ENCODE measurements around the gene SLIT1.

The SLIT1 gene

GRCh38 chr10:97127509-97127908 is 58.2 kb downstream of the SLIT1 start:
- no peaks in the 10 kb centered on the region; the same call in 1 of the 2 replicates for H3K27me3 ChIP-seq
- H3K4me1 ChIP-seq, result peaks cover 71% of the 10 kb centered on the region
- peak overlapping the region; percentile 91 for H3K4me2 ChIP-seq
- no peaks in the 10 kb centered on the region for H3K9me3 ChIP-seq
- TF ChIP-seq Cebpa-rat (IDR thresholded peaks at IDR 0.05), result no peak
- H3K4me3 ChIP-seq, result no peak overlapping the region
- H3K27ac ChIP-seq, result no peak overlapping the region
- H4K20me1 ChIP-seq, result 0 out of 2 replicates have a peak, but pooled peaks cover 14% of the 10 kb centered on the region
- no peak overlapping the region for H3K9ac ChIP-seq
- H3K36me3 ChIP-seq, result no peaks in the 10 kb centered on the region

GRCh38 chr10:97124211-97124610 is 61.5 kb downstream of the SLIT1 start:
- Histone ChIP-seq H3K4me2 (no peak overlapping the region), H3K9ac (no peak overlapping the region), H3K27ac (no peak overlapping the region), H4K20me1 (0 out of 2 replicates have a peak, but pooled peaks cover 7% of the 10 kb centered on the region), H3K9me3 (no peaks in the 10 kb centered on the region), H3K4me1 (peaks cover 41% of the 10 kb centered on the region), H3K4me3 (no peak overlapping the region), H3K36me3 (no peaks in the 10 kb centered on the region), H3K27me3 (no peaks in the 10 kb centered on the region; the same call in 1 of the 2 replicates)
- no peak for TF ChIP-seq Cebpa-rat (IDR thresholded peaks at IDR 0.05)

GRCh38 chr10:97123765-97124164 is 62.0 kb downstream of the SLIT1 start:
- Histone ChIP-seq H3K4me3 (no peak overlapping the region), H3K4me1 (peaks cover 41% of the 10 kb centered on the region), H3K9me3 (no peaks in the 10 kb centered on the region)

GRCh38 chr10:97121041-97121440 is 64.7 kb downstream of the SLIT1 start:
- Histone ChIP-seq H3K4me1 (peaks cover 33% of the 10 kb centered on the region), H3K27me3 (no peaks in the 10 kb centered on the region; the same call in 1 of the 2 replicates), H3K4me3 (no peak overlapping the region), H3K9me3 (no peaks in the 10 kb centered on the region), H3K36me3 (no peaks in the 10 kb centered on the region), H3K9ac (no peak overlapping the region), H3K27ac (no peak overlapping the region), H4K20me1 (no peaks in the 10 kb centered on the region), H3K4me2 (no peak overlapping the region)
- no peak for TF ChIP-seq Cebpa-rat (IDR thresholded peaks at IDR 0.05)

More at GRCh38 chr10:97123765-97124164, 62.0 kb downstream of the SLIT1 start:
- Histone ChIP-seq H3K27me3 (no peaks in the 10 kb centered on the region; the same call in 1 of the 2 replicates), H4K20me1 (0 out of 2 replicates have a peak, but pooled peaks cover 7% of the 10 kb centered on the region), H3K9ac (no peak overlapping the region), H3K4me2 (no peak overlapping the region), H3K27ac (no peak overlapping the region), H3K36me3 (no peaks in the 10 kb centered on the region)
- no peak for TF ChIP-seq Cebpa-rat (IDR thresholded peaks at IDR 0.05)

- Histone ChIP-seq H3K27me3 (no peaks in the 10 kb centered on the region; the same call in 1 of the 2 replicates), H3K9me3 (no peaks in the 10 kb centered on the region), H3K4me2 (no peak overlapping the region), H3K4me3 (no peak overlapping the region), H3K27ac (no peak overlapping the region), H3K36me3 (no peaks in the 10 kb centered on the region), H3K4me1 (peaks cover 34% of the 10 kb centered on the region), H3K9ac (no peak overlapping the region), H4K20me1 (no peaks in the 10 kb centered on the region)
- no peak for TF ChIP-seq Cebpa-rat (IDR thresholded peaks at IDR 0.05)
Measured at GRCh38 chr10:97120370-97120769, 65.4 kb downstream of the SLIT1 start.

GRCh38 chr10:97119058-97119745 is 66.6 kb downstream of the SLIT1 start:
- Histone ChIP-seq H3K4me1 (peaks cover 34% of the 10 kb centered on the region), H3K36me3 (no peaks in the 10 kb centered on the region), H4K20me1 (no peaks in the 10 kb centered on the region), H3K27ac (no peak overlapping the region), H3K27me3 (no peaks in the 10 kb centered on the region; the same call in 1 of the 2 replicates), H3K9me3 (no peaks in the 10 kb centered on the region), H3K9ac (no peak overlapping the region), H3K4me2 (no peak overlapping the region), H3K4me3 (no peak overlapping the region)
- no peak for TF ChIP-seq Cebpa-rat (IDR thresholded peaks at IDR 0.05)

- no peak overlapping the region for H3K4me3 ChIP-seq
- no peak overlapping the region for H3K27ac ChIP-seq
- no peaks in the 10 kb centered on the region; the same call in 1 of the 2 replicates for H3K27me3 ChIP-seq
- no peak for TF ChIP-seq Cebpa-rat (IDR thresholded peaks at IDR 0.05)
- no peaks in the 10 kb centered on the region for H4K20me1 ChIP-seq
- H3K9me3 ChIP-seq, result no peaks in the 10 kb centered on the region
- peaks cover 34% of the 10 kb centered on the region for H3K4me1 ChIP-seq
- no peak overlapping the region for H3K4me2 ChIP-seq
- H3K9ac ChIP-seq, result no peak overlapping the region
- H3K36me3 ChIP-seq, result no peaks in the 10 kb centered on the region
Measured at GRCh38 chr10:97117372-97117771, 68.4 kb downstream of the SLIT1 start.

- Histone ChIP-seq H3K27me3 (no peaks in the 10 kb centered on the region), H3K36me3 (no peaks in the 10 kb centered on the region)
Measured at GRCh38 chr10:97116462-97117162, 69.1 kb downstream of the SLIT1 start.

GRCh38 chr10:97115846-97116245 is 69.9 kb downstream of the SLIT1 start:
- Histone ChIP-seq H4K20me1 (no peaks in the 10 kb centered on the region), H3K9me3 (no peaks in the 10 kb centered on the region), H3K27ac (no peak overlapping the region), H3K36me3 (no peaks in the 10 kb centered on the region), H3K4me1 (peaks cover 34% of the 10 kb centered on the region), H3K9ac (0 out of 2 replicates have a peak overlapping the region, but pooled peaks have one; percentile 7), H3K27me3 (no peaks in the 10 kb centered on the region), H3K4me3 (no peak overlapping the region), H3K4me2 (peak overlapping the region; percentile 67)
- TF ChIP-seq Cebpa-rat (IDR thresholded peaks at IDR 0.05), result no peak

More at GRCh38 chr10:97116462-97117162, 69.1 kb downstream of the SLIT1 start:
- Histone ChIP-seq H3K9me3 (no peaks in the 10 kb centered on the region), H3K4me2 (peak overlapping the region; percentile 67), H3K4me3 (no peak overlapping the region), H3K27ac (no peak overlapping the region), H3K9ac (0 out of 2 replicates have a peak overlapping the region, but pooled peaks have one; percentile 7), H4K20me1 (no peaks in the 10 kb centered on the region), H3K4me1 (peaks cover 34% of the 10 kb centered on the region)
- TF ChIP-seq Cebpa-rat (IDR thresholded peaks at IDR 0.05), result no peak

- peaks cover 11% of the 10 kb centered on the region; the same call in 1 of the 2 replicates for H4K20me1 ChIP-seq
- H3K36me3 ChIP-seq, result no peaks in the 10 kb centered on the region
- H3K9ac ChIP-seq, result no peak overlapping the region
- no peaks in the 10 kb centered on the region for H3K9me3 ChIP-seq
- TF ChIP-seq Cebpa-rat (IDR thresholded peaks at IDR 0.05), result no peak
- peaks cover 22% of the 10 kb centered on the region for H3K4me1 ChIP-seq
- peaks cover 6% of the 10 kb centered on the region; the same call in 1 of the 2 replicates for H3K27me3 ChIP-seq
- H3K27ac ChIP-seq, result no peak overlapping the region
- H3K4me2 ChIP-seq, result no peak overlapping the region
- no peak overlapping the region for H3K4me3 ChIP-seq
Measured at GRCh38 chr10:97111615-97112014, 74.1 kb downstream of the SLIT1 start.
